NCI-H1436 (cell line): ENCODE data around the gene ACVR2B.
"Not testable (repeated sequence)": the region's sequence is repeated elsewhere in the genome, so short reads cannot be mapped to it uniquely, and the experiment has no call there.

Experiments
- DNase-seq: peaks from one replicate; lab custom pipeline; 2025; lab: John Stamatoyannopoulos, UW

Gene ACVR2B

DNA sequence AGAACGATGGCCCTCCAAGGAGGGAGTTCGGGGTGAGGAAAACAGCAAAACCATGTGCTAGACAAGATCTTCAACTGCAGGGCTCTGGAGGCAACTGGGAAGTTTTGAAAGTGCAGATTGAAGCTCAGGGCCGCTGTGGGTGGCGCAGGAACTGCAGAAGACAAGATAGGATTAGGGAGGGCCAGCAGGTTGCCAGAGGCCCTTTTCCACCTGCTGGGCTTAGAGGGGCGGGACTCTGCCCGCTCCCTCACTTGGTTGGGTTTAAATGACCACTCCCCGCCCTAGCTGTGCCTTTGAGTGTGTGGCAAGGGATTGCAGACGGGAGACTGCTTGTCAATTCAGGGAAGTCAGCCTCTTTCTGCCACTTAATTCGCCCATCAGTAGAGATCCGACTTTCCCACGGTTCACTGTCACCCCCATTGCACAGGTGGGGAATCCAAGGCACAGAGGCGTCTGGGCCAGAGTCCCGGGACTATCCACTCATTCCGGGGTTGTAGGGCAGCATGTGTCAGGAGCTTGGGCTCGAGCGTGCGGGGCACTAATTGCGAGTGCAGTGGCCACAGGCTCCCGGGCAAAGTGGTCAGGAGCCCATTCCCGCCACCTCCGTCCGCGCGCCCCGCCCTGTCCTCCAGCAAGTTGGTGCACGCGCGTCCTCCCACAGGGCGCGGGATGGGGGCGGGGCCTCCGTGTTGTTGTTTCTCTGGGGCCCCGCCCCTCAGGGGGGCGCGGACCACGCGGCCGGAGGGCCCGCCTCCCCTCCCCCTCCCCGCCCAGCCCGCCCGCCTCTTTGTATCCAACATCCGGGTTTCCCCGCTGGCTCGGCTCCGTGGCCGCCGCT is at the start of gene ACVR2B:
ACVR2B (plus strand) TSS at position 816 of the 838 bp plus-strand sequence. CDS start 433 bp downstream, outside the sequence.
- DNase-seq = peak; percentile 62

DNA sequence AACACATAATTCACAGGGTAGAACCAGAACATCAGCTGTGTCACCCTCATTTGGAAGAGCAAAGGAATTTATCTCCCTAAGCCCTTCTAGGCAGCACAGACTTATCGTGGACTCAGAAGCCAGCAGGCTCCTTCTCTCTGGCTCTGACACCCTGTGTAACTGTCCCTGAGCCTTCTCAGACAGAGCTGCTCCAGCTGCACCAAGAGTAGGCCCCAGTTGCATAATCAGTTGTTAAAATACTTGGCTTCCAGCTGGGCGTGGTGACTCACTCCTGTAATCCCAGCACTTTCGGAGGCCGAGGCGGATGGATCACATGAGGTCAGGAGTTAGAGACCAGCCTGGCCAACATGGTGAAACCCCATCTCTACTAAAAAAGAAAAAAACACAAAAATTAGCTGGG is 49.4 kb upstream of the ACVR2B start:
- no peak for DNase-seq

DNA sequence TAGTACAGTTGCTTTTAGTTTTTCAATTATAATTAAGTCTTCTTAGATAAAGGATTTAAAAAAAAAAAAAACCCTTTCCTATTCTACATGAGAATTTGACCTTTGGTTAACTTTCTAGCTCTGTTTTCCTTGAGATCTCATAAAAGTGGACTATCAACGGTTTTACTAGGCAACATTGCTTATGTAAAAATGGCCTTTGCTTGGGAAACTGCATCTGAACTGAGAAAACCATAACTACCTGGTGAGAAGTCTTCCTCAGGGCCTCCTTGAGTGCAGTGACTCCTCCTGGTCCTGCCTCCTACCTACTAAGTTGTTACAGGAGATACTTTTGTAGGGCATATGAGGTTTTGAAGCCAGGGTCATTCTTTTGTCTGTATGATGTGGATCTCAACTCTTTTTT is 42.1 kb upstream of the ACVR2B start:
- DNase-seq = no peak

DNA sequence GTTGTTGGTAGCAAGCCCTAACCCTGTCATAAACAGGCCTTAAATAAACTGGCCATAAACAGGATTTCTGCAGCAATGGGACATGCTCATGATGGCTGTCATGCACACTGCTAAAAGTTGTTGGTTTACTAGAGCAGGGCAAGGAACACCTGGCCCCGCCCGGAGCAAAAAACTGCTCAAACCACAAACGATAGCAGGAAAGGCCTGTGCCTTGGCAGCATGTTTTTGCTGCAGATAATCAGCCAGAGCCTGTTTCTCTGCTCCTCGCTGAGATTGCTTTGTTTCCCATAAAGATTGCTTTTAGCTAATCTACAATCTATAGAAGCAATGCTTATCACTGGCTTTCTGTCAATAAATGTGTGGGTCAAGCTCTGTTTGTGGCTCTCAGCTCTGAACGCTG is 32.9 kb upstream of the ACVR2B start:
- DNase-seq = not testable (repeated sequence)

DNA sequence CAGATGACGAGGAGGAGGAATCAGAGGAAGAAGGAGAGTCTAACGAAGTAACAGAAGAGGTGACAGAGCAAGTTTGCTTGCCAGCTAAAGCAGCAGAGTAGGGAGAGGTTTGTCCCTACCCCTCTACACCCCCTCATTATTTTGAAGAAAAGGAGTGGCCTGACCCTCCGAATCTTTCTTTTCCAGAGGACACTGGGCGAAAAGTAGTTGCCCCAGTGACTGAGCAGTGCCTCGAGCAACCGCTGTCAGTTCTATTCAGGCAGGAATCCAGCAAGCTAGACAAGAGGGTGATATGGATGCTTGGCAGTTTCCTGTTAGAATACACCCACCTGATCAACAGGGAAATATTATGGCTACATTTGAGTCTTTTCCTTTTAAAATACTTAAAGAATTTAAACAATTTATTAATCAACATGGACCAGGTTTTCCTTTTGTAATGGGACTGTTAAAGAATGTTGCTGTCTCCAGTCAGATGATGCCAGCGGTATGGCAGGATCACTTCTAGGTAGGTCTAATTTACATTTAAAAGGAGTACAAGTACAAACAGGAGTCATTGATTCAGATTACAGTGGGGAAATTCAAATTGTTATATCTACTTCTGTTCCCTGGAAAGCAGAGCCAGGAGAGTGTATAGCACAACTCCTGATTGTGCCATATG is 31.9 kb upstream of the ACVR2B start:
- no peak for DNase-seq

DNA sequence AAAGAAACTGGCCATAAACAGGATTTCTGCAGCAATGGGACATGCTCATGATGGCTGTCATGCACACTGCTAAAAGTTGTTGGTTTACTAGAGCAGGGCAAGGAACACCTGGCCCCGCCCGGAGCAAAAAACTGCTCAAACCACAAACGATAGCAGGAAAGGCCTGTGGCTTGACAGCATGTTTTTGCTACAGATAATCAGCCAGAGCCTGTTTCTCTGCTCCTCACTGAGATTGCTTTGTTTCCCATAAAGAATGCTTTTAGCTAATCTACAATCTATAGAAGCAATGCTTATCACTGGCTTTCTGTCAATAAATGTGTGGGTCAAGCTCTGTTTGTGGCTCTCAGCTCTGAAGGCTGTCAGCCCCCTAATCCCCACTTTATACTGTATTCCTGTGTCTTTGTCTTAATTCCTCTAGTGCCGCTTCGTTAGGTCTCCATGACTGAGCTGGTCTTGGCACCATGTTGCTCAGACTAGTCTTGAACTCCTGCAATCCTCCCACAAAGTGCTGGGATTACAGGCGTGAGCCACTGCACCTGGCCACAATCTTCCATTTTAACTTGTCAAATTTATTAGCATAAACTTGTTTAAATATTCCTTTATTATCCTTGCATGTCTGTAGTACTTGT is 26.8 kb upstream of the ACVR2B start:
- DNase-seq = not testable (repeated sequence)

DNA sequence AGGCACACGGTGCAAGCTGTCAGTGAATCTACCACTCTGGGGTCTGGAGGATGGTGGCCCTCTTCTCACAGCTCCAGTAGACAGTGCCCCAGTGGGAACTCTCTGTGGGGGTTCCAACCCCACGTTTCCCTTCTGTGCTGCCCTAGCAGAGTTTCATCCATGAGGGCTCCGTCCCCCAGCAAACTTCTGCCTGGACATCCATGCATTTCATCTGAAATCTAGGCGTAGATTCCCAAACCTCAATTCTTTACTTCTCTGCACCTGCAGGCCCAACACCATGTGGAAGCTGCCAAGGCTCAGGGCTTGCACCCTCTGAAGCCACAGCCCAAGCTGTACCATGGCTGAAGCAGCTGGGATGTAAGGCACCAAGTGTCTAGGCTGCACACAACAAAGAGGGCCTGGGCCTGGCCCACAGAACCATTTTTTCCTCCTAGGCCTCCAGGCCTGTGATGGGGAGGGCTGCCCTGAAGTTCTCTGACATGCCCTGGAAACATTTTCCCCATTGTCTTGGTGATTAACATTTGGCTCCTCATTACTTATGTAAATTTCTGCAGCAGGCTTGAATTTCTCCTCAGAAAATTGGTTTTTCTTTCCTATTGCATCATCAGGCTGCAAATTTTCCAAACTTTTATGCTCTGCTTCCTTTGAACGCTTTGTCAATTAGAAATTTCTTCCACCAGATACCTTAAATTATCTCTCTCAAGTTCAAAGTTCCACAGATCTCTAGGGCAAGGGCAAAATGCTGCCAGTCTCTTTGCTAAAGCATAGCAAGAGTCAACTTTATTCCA is 20.6 kb upstream of the ACVR2B start:
- not testable (repeated sequence) for DNase-seq

DNA sequence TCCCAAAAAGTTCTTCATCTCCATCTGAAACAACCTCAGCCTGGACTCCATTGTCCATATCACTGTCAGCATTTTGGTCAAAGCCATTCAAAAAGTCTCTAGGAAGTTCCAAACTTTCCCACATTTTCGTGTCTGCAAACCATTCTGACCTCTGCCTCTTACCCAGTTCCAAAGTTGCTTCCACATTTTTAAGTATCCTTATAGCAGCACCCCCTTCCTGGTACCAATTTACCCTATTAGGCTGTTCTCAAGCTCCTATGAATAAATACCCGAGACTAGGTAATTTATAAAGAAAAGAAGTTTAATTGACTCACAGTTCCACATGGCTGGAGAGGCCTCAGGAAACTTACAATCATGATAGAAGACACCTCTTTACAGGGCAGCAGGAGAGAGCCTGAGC is 20.0 kb upstream of the ACVR2B start:
- DNase-seq = not testable (repeated sequence)

DNA sequence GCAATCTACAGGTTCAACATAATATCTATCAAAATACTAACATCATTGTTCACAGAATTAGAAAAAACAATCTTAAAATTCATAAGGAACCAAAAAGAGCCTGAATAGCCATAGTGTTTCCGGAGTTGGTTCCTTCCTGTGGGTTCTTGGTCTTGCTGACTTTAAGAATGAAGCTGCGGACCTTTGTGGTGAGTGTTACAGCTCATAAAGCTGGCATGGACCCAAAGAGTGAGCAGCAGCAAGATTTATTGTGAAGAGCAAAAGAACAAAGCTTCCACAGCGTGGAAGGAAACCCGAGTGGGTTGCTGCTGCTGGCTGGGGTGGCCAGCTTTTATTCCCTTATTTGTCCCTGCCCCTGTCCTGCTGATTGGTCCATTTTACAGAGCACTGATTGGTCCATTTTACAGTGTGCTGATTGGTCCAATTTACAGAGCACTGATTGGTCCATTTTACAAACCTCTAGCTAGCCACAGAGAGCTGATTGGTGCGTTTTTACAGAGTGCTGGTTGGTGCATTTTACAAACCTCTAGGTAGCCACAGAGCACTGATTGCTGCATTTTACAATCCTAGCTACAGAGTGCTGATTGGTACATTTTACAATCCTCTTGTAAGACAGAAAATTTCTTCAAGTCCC is 15.1 kb upstream of the ACVR2B start:
- not testable (repeated sequence) for DNase-seq

DNA sequence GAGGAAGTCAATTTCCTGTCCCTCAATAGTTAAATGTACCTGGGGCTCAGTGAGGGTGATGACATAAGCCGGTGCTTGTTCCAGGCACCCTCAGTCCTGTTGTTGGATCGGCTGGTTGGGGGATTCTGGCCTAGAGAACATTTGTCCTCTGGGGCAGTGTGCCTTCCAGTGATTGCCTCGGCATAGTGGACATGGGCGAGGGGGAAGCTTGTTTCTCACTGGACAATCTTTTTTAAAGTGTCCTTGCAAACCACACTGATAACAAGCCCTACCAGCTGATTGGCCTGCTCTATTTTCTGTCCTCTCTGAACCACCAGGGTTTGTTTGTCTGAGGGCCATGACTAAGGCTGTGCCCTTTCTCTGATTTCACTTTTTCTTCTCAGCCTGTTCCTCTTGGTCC is 10.5 kb upstream of the ACVR2B start:
- DNase-seq = not testable (repeated sequence)

DNA sequence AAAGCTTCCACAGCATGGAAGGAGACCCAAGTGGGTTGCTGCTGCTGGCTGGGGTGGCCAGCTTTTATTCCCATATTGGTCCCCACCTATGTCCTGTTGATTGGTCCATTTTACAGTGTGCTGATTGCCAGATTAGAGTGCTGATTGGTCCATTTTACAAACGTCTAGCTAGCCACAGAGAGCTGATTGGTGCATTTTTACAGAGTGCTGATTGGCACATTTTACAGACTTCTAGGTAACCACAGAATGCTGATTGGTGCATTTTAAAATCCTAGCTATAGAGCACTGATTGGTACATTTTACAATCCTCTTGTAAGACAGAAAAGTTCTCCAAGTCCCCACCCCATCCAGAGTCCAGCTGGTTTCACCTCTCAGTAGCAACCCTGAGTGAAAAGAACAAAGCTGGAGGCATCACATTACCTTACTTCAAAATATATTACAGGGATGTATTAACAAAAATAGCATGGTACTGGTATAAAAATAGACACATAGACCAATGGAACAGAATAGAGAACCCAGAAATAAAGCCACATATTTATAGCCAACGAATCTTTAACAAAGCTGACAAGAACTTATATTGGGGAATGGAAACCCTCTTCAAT is 7.5 kb upstream of the ACVR2B start:
- DNase-seq = no peak

DNA sequence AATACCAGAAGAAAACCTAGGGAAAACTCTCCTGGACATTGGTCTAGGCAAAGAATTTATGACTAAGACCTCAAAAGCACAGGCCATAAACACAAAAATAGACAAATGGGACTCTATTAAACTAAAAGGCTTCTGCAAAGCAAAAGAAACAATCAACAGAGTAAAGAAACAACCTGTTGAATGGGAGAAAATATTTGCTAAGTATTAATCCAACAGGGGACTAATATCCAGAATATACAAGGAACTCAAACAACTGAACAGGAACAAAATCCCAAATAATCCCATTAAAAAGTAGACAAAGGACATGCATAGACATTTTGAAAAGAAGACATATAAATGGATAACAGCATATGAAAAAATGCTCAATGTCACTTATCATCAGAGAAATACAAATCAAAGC is 6.9 kb upstream of the ACVR2B start:
- DNase-seq = no peak

DNA sequence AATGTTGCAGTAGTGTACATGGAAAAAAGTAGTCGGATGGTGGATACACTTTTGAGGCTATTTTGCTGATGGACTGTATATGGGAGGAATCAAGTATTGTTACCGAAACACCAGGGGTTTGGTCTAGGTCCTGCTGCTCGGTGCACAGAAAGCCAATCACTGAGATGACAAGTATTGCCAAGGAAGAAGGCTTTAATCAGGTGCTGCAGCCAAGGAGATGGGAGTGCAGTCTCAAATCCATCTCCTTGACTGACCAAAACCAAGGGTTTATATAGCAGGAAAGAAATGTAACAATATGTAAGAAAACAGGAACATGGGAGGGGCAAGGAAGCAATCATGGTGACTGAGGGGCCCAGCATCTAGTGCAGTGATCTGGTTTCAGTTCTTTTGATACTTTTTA is 2.8 kb upstream of the ACVR2B start:
- DNase-seq = no peak

DNA sequence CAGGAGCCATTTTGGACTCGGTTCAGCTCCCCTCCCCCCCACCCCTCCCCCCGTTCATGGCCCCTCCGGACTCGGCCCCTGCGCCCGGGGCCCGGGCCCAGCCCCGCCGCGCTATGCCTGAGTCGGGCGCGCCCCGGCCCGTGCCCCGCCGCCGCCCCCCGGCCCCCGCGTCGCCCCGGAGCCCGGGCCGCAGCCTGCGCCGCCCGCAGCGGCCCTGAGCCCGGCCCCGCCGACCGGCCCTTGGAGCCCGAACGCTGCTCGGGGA is 155 bp downstream of the ACVR2B start:
- DNase-seq = no peak

DNA sequence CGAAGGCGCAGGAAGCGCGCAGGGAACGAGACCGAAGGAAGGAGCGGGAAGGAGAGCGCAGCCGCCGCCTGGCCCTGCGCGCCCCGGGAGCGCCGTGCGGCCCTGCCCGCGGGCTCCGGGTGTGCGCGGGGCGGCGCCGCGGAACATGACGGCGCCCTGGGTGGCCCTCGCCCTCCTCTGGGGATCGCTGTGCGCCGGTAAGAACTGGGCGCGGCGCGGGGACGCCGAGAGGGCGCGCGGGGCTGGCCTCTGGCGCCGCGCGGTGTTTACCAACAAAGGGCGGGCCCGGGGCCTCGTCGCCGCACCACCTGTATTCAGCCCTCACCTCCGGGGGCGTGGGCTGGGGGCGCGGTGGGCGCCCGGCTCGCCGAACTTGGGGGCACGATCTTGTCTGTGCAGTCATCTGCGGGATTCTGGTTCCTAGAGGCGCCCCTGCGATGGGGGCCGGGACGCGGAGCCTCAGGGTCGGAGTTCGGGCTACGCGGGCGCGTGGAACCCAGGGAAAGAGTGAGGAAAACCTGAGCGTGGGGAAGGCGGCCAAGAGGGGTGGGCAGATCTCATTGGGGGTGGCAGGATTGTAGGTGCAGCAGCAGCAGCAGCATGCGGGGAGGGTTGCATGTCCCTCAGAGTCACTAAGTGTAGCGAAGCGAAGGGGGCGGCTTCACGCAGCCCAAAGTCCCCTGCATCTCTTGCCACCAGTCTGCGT is 641 bp downstream of the ACVR2B start:
- DNase-seq = peak; percentile 18

DNA sequence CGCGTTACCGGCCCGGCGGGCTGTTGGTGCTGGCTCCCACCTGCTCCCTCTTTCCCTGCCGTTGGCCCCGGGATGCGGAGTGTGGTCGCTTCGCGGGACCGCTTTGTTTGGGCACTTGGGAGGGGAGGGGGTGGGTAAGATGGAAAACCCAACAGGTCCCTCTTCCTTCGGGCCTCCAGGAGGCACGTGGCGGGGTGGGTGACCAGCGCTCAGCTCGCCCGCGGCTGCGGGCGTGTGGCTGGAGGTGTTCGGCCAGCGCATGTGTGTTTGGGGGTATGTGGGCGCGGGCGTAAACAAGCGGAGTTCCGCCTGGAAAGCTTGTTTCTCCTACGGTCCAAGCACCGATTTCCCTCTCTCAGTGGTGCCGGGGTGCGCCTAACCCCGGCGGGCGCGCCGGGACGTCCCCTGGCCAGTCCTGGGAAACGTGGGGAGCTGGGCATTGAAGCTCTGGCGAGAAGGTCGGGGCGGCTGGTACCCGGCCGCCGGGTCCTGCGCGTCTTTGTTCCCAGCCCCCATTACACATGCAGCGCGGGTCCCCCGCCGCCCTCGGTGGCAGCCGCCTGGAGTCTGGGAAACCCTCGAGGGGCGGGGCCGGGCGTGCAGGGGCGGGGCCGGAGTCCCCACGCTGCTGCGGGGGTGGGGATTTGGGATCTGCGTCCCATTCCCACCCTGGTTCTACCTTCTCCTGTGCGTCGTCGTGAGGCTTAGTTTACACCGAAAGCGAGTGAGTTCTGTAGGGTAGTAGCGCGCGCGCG is 1.4 kb downstream of the ACVR2B start:
- DNase-seq = peak; percentile 22

DNA sequence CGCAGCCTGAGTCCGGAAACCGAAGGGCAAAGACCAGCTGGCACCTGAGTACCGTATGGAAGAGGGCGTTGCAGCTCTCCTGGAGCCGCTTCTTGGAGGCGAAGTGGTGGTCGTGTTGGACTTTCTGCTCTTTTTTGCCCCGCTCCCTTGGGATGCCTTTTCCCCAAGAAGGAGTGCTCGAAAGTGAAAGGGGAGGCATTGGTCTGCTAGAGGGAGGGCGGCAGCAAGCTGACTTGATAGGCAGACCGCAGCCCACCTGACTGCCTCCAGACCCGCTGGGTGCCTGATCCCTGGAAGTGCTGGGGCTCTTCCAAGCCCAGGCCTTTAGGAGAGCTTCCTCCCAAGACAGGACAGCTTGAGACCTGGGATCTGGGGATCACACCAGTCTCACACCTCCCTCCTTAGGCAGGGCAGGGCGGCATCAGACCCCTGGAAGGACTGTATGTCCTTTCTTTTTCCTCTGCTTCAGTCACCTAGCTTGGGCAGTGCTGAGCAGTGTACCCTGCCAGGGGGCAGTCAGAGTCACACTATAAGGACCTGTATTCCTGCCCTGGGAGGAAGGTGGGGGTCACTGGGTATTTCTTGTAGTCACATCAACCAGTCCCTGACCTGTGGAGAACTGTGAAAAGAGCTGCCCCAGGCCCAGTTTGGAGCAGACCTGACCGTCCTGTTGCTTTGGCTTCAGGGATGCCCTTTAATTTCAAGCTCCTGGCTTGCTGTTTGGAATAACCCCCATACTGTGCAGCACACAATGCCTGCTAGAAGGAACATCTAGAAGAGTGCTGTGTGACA is 2.1 kb downstream of the ACVR2B start:
- DNase-seq = no peak

DNA sequence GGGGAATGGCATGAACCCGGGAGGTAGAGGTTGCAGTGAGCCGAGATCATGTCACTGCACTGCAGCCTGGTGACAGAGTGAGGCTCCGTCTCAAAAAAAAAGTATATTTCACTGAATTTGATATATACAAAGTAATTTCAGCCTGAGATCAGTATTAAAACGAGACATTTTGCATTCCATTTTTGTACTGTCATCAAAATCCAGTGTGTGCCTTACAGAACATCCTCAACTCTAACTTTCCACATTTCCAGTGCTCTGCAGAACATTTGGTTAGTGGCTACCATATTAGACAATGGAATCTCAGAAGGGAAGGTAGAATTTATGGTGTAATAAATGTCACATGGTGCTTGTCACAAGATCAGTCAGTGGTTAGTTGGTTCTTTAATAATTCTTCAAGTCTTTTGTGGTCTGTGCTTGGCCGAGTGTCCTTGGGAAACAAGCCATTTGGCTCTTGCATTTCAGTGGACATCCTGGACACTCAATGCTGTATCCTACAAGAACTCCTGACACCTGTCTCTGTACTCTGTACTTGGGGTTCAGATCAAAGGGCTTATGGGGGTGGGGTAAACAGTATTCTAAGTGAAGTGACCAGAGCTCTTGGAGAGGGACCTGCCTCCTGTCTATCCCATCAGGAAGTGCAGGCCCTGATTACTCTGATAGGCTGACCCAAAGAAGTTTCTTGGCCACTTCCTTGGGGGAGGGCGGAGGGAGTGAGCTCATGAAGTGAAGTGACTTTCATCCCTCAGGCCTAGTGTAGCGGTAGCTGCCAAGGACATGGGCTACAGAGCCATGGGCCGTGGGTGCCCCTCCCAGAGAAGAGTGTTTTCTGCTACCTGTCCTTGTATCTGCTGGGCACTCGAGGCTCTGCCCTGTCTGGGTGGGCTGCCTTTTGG is 3.7 kb downstream of the ACVR2B start:
- DNase-seq = no peak
